HEK293T (cell line): Measurements from ENCODE around the gene OTUB2.

Experiments
- FOXA1 ChIP-seq: fragments of 450-650 bp; IDR thresholded peaks from 2 replicates; pipeline ENCODE4 v1.6.1; 2016; ENCODE audit warnings: mild to moderate bottlenecking
- LEF1 ChIP-seq: fragments of 450-650 bp; IDR thresholded peaks from 2 replicates; pipeline ENCODE4 v1.6.1; 2017; ENCODE audit warnings: mild to moderate bottlenecking, borderline replicate concordance
- TARDBP ChIP-seq: fragments of 450-650 bp; IDR thresholded peaks from 2 replicates; pipeline ENCODE4 v1.6.1; 2016

DNA sequence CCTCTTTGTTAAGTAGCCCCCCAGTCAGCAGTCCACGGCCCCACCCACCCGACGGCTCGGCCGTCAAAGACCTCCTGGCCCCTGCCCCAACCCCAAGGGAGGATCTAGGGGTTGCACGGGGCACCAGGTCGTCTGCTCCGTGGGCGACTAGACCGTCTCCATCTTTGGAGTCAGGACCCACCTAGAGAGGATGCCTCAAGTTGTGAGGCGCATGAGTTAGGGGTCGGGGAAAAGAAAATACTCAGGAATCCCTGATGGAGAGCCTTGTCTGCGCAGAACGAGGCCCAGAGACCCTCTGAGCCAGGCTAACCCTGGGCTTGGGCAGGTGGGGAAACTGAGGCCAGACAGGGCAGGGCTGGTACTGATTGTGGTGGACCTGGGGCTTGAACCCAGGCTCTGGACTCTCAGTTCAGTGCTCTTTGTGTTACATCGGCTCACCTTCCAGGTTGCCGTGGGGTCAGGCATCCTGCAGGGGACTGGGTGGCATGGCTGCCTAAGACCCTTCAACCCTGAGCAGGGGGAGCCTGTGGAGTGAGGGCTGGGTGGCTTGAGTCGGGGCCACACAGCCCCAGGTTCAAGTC lies 839 bp downstream of the OTUB2 start:
- no peak for TF ChIP-seq TARDBP
- TF ChIP-seq LEF1: no peak
- no peak for TF ChIP-seq FOXA1
